Suprapubic skin (tissue), 4 donors: ENCODE measurements around the gene C16orf90.

ENCODE experiments used
- CTCF ChIP-seq, 2 donors: fragments of 200-600 bp in 1 of 2; fragments of 450-650 bp in 1 of 2; sonication (generic) in 1 of 2; IDR thresholded peaks; one replicate each; pipeline ENCODE4 v1.5.1; 2016 to 2019; ENCODE audit warnings: antibody characterized with exemption in 2 of 2, mild to moderate bottlenecking in 1 of 2, moderate library complexity in 1 of 2
- EP300 ChIP-seq: sonication (generic); formaldehyde crosslinking; IDR thresholded peaks from one replicate; pipeline ENCODE4 v1.6.1; 2017; ENCODE audit warnings: antibody characterized with exemption
- POLR2A ChIP-seq, 2 donors: fragments of 450-650 bp; IDR thresholded peaks; one replicate each; pipeline ENCODE4 v1.6.1; 2017; ENCODE audit warnings: antibody characterized with exemption in 2 of 2, mild to moderate bottlenecking in 2 of 2, moderate library complexity in 2 of 2
- POLR2AphosphoS5 ChIP-seq, 3 donors: sonication (generic); formaldehyde crosslinking; IDR thresholded peaks; one replicate each; pipeline ENCODE4 v1.6.1; 2017; ENCODE audit warnings: antibody characterized with exemption in 3 of 3

GRCh38 chr16:3519581-3519980, 24.3 kb upstream of the C16orf90 start:
- TF ChIP-seq EP300 (no peak), CTCF (IDR thresholded peaks at IDR 0.05) (no peak), POLR2AphosphoS5 (IDR thresholded peaks at IDR 0.05) (no peak), POLR2A (IDR thresholded peaks at IDR 0.05) (no peak)
